SK-N-SH (cell line): Measurements from ENCODE around the gene CD99L2.

Experiments used
- CTCF ChIP-seq: fragments of 200-600 bp; sonication (generic); IDR thresholded peaks from 2 replicates; pipeline ENCODE4 v1.6.1; 2017; ENCODE audit warnings: antibody characterized with exemption, mild to moderate bottlenecking, moderate library complexity
- FOXM1 ChIP-seq: IDR thresholded peaks from 2 replicates; pipeline ENCODE4 v1.4.0; 2012; ENCODE audit warnings: low read depth, mild to moderate bottlenecking
- GABPA ChIP-seq: IDR thresholded peaks from 2 replicates; pipeline ENCODE4 v1.4.0; 2012; ENCODE audit warnings: low read depth, mild to moderate bottlenecking
- GATA2 ChIP-seq: sonication (generic); formaldehyde crosslinking; IDR thresholded peaks from 2 replicates; pipeline ENCODE4 v1.5.0; 2020; ENCODE audit warnings: mild to moderate bottlenecking, missing genetic modification reagents
- POLR2AphosphoS5 ChIP-seq: IDR thresholded peaks from 2 replicates; pipeline ENCODE4 v1.6.1; 2012; ENCODE audit warnings: low read depth, low read length
- RAD21 ChIP-seq: IDR thresholded peaks from 2 replicates; pipeline ENCODE4 v1.6.1; 2012; ENCODE audit warnings: mild to moderate bottlenecking, low read length
- SIN3A ChIP-seq: IDR thresholded peaks from 2 replicates; pipeline ENCODE4 v1.6.1; 2012; ENCODE audit warnings: low read depth, mild to moderate bottlenecking, low read length, moderate library complexity, borderline replicate concordance
- USF1 ChIP-seq: IDR thresholded peaks from 2 replicates; pipeline ENCODE4 v1.4.0; 2012; ENCODE audit warnings: low read depth, borderline replicate concordance
- TF ChIP-seq, protein P1 (sequence below): IDR thresholded peaks from 2 replicates; pipeline ENCODE4 v1.4.0; 2012; ENCODE audit warnings: low read depth

DNA sequence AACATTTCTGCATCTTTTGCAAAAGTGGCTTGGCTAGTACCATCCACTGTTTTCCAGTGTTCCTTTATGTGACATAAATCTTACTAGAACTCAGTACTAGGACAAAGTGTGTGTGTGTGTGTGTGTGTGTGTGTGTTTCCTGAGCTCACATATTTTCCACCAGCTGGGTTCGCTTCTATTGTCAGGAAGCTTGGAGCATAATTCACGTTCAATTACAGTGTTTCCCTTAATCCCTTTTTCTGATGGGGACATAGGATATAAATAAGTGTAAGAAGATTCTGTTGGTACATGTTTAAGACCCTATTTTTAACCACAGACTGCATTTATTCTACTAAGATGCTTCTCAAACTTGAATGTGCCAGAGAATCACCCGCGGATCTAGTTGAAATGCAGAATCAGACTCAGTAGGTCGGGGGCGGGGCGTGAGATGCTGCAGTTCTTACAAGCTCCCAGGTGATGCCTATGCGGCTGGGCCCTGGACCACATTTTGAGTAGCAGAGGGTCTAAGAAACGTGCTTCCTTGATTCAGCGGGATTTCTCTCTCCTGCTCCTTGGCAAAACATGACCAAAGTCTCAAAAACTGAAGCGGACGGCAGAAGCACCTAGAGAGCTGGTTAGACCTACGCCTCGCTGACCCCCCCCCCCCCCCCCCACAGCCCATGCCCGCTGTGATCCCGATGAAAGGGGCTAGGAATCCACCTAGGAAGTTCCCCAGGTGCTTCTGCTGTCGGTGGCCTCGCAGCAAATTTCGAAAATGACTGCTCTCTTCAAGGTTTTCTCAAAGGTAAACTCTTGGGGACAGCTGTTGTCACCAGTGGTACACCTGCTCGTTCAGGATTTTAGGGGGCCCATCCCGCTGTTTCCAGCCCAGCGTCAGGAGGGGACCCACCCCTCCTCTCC is 797 bp downstream of the CD99L2 start:
- TF ChIP-seq CTCF, result no peak
- no peak for TF ChIP-seq POLR2AphosphoS5
- no peak for TF ChIP-seq SIN3A
- no peak for TF ChIP-seq FOXM1
- no peak for TF ChIP-seq GABPA
- TF ChIP-seq GATA2 (CRISPR knock-in tag), result no peak
- TF ChIP-seq RAD21, result no peak
- no peak for TF ChIP-seq USF1
- TF ChIP-seq, protein P1, sequence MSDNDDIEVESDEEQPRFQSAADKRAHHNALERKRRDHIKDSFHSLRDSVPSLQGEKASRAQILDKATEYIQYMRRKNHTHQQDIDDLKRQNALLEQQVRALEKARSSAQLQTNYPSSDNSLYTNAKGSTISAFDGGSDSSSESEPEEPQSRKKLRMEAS, result no peak
